GM21381 (cell line): ENCODE measurements around the gene JUND.

ENCODE experiments used
- ATAC-seq: cut with Tn5 transposase; IDR thresholded peaks from one replicate; pipeline ENCODE4 v1.9.1; 2021; ENCODE audit warnings: mild to moderate bottlenecking, moderate library complexity; ENCODE audit not compliant: unreplicated experiment

The JUND gene

GRCh38 chr19:18308948-18309325 is 27.5 kb upstream of the JUND start:
- ATAC-seq = no peak

GRCh38 chr19:18308051-18308947 is 26.9 kb upstream of the JUND start:
- no peak for ATAC-seq

DNA sequence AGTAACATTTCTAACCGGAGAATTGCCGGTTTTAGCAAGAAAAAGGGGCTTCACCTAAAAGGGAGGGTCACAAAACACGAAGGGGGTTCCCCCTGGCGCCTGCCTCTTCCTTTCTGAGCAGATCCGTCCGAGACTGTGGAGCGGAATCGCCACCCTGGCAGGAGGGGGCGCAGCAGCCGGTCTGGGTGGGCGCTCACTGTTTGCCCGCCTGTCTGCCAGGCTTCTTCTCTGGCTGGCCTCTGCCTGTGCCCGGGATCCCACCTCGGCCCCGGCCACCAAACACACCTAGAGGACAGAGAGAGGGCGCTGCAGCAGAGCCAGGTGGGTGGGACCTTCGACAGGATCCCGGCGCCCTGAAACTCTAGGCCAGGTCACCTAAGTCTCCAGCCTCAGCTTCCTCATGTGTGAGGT is 25.9 kb upstream of the JUND start:
- ATAC-seq = no peak

DNA sequence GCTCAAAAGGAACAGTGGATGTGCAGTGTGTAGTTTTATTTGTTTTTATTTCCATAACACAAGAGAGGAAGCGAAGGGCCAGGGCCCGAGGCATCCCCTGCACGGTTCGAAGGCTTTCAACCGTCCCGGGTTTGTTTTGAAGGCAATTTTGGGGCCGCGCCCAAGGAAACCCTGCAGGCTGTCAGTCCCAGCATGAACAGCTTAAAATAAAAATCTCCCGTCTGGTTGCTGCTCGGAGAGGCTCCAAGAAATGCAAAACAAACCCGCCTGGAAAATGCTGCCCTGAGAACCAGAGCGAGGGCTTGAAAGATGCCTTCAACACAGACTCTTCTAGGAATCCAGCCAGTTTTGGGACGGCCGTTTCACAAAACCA is 25.5 kb upstream of the JUND start:
- ATAC-seq = no peak

DNA sequence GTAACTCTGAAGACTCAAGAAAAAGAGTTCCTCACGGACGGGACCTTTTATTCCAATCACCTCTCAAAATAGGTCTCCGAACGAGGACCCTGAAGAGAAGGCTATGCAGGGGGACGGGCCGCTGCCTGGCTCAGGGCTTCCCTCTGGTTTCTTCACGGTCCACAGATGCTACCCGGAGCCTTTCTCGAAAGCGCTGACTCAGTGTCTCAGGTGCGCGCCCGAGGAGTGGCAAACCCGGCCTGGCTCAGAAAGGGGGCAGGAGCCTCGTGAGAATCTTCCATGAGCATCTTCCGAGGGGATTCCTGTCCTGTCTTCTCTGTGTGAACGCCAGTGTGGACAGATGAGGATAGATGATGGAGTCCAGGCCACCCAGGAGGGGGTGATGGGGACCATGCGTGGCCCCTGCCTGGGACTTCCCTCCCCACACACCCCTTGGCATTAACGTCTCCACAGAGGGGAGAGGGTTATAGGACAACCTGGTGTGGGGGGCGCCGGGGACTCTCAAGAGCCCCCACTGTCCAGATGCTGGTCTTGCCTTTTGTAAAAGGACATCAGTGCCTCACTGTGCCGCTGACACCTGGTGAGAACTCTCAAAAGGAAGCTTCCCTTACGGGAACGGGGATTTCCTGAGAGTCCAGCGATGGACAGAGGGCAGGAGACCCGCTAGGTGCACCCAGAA is 24.9 kb upstream of the JUND start:
- ATAC-seq = no peak

DNA sequence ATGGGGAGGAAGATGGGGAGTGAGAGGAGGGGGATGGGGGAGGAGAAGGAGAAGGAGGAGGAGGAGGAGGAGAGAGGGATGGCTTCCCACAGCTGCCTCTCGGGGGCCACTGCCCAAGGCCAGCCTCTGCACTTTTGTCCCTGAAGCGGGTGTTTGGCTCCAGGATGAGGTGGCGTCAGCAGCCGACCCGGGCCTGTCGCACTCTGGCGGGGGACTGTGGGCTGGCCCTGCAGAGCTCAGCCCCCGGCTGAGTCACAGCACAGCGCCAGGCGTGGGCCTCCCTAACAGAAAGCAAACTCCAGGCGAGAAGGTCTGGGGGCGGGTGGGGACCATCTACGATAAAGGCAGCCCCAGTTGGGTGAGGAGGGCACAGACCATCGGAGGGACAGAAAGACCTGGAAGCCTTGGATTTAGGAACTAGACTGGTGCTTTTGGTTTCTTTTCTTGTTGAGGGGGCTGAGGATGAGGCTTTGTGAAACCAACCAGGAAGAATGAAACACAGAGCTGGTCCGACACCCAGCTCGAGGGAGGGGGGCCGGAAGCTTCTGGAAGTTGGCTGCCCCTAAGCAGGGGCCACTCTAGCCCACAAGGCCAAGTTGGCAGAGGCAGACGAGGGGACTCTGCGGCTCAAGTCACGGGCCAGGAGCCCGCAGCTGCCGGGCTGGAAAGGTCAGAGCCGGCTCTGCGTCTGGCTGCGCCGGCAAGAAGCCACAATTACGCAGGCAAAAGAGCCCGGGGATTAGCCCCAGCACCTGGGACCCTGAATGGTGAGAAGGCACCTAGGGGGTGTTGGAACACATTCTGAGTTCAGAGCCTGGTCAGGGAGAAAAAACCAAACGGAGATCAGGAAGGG is 23.3 kb upstream of the JUND start:
- ATAC-seq = peak; percentile 39

GRCh38 chr19:18304208-18304457 is 22.7 kb upstream of the JUND start:
- ATAC-seq = no peak

- ATAC-seq = no peak
Measured at GRCh38 chr19:18301718-18302111, 20.3 kb upstream of the JUND start.

GRCh38 chr19:18300930-18301717 is 19.7 kb upstream of the JUND start:
- ATAC-seq = no peak

DNA sequence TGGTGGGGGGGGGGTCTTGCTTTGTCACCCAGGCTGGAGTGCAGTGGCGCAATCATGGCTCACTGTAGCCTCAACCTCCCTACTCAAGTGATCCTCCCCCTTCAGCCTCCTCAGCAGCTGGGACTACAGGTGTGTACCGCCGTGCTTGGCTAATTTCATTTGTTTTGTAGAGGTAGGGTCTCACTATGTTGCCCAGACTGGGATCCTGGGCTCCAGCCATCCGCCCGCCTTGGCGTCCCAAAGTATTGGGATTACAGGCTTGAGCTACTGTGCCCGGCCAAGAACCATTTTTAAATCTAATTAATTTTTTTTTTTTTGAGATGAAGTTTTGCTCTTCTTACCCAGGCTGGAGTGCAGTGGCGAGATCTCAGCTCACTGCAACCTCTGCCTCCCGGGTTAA is 18.2 kb upstream of the JUND start:
- ATAC-seq = no peak

- no peak for ATAC-seq
Measured at GRCh38 chr19:18298601-18299000, 17.2 kb upstream of the JUND start.

GRCh38 chr19:18297308-18297707 is 15.9 kb upstream of the JUND start:
- ATAC-seq = no peak

- no peak for ATAC-seq
Measured at GRCh38 chr19:18295034-18295451, 13.6 kb upstream of the JUND start.

DNA sequence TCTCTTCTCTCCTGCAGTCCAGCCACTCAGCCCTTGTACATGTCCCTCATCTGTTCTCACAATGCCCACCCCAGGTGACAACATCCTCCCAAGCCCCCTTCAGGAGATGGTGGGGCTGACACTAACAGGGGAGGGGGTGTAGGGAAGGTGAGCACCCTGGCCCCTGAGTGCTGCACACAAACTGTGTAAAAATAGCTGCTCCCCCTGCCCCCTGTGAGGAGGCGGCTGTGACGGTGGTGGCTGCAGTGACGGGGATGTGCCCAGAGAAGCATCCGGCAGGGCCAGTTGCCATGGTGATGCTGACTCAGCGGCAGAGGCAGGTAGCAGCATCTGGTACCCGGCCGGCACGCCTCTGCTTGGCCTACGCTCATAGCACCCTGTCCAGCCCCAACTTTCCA is 13.0 kb upstream of the JUND start:
- ATAC-seq = no peak

- no peak for ATAC-seq
Measured at GRCh38 chr19:18293642-18294466, 12.4 kb upstream of the JUND start.

DNA sequence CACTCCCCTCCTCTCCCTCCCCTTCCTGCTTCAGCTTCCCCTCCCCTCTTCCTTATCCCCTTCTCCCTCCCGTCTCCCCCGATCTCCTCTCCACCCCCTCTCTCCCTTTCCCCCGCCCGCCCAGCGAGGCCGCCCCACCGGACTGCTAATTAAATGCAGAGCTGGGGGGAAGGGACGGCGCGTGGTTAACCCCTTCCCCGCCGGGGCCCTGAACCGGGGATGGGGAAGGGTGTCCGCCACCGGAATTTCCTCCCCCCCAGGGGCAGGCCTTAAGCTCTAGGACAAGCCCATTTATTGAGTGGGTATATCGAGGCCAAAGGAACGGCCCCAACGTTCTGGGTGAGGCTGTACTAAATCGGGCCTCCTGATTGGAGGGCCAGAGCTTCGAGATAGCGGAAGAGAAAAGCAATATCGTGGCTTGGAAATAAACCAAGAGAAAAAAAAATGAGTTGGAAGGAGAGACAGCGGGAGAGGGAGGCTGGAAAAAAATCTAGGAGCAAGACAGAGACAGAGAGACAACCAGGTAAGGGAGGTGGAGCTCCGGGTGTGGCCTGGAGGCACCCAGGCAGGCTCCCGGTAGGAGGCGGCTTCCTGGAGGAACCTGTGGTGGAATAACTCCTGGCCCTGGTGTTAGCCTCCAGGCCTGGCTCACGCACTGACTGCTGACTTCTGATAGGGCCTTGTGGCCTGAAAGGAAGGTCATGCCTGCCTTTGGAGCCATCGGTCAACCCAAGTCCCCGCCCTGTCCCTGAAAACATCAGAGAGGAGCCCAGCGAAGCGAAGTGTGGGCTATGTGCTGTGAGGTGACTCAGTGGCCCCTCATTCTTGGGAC is 11.6 kb upstream of the JUND start:
- ATAC-seq = no peak

DNA sequence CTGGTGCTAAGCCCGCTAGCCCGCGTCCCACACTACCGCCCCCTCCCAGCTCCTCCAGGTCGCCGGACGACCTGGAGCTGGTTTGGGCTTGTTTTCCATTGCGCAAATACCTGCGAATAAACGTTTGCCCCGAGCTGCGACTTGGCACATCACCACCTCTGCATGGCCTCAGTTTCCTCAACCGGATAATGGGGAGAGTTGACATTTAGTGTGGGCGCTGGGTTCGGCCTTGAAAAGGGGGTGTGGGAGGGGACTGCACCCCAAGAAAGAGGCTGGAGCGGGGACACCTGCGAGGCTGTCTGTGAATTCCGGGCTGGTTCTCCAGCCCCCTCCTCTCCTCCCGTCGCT is 11.0 kb upstream of the JUND start:
- ATAC-seq = no peak

- no peak for ATAC-seq
Measured at GRCh38 chr19:18291590-18292461, 10.4 kb upstream of the JUND start.
